ENCODE results near the gene TRIB2.

The TRIB2 gene

DNA sequence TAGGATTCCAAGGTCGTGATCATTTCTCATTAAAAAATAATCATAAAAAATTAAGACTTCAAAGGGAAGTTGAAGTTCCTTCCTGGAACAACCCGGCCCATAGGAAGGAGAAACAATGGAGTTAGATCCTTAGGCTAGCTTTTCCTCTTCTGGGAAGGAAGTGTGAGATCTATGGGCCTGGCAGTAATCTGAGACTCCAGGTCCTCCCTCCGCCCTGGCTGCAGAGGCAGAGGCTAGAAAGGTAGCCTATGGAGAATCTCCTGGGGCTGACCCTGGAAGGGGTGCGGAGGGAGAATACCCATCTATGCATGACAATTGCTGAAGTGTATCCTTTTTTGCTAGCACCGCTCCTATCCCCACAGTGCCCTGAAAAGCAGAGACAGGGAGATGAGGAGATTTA, 37.9 kb downstream of the TRIB2 start:
- no peak for DNase-seq

DNA sequence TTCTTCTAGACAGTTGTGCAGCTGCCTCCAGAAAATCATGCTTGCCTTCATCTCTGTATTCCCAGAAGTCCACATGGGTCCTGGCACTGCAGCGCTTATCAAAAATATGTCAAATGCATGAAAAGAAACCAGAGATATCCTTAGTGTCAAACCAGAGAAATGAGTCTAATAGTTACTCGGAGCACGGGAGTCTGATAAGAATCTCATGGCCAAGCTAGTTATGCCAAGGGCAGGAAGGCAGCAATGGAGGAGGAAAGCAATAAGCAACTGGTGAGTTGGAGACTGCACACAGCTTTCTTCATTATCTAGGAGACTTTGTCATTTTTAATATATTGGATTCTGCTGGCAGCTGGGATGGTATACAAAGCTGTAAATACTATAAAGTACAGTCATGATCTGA, 38.6 kb downstream of the TRIB2 start:
- DNase-seq: no peak

DNA sequence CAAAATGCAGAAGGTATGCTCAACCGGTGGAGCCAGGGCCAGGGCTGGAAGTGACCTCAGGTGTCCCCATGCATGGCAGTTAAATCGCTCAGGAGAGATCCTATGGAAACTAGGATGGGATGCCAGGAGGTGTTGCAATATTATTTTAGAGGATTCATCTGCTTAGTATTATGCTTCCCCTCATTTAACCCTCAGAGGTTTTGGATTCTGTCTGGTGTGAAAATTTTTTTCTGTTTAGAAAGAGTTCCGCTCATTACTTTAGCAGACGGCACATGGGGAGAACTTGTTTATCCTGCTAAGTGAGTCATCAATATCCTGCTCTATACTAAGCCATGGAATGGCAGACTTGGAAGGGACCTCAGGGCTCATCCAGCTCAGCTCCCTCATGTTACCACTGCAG, 42.5 kb downstream of the TRIB2 start:
- no peak for DNase-seq

DNA sequence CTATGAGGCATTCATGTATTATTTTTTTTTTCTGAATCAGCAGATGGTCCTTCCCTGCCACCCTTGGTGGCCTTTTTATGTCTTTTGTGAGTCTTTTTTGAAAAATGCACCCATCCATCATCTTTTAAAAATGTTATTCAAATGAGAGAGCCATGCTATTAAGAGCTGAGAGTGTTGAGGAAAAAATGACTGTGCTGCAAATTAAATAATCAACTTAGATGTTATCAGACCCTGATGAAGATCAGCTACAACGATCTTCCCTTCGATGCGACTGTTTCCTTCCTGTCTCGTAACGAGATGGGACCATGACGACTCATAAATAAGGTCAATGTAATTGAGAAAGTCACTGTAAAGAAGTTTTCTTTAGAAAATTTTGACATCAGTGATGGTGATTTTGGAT, 44.4 kb downstream of the TRIB2 start:
- no peak for DNase-seq

DNA sequence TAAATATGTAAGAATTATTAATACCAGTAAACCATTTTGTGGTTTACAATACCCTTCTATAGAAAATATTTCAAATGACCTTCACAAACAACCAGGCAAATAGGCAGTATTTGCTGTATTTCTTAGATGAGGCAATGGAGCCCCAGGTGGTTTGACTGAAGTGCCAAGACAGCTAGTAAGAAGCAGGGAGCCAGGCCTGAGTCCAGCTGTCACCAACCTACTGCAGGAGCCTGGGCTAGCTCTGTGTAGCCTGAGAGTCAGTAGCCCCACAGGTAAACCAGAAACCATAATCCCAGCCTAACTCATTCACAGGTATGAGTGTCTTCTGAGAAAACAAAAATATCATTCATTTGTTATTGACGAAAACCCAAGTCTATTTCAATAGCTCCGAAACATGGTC, 45.6 kb downstream of the TRIB2 start:
- DNase-seq: no peak

DNA sequence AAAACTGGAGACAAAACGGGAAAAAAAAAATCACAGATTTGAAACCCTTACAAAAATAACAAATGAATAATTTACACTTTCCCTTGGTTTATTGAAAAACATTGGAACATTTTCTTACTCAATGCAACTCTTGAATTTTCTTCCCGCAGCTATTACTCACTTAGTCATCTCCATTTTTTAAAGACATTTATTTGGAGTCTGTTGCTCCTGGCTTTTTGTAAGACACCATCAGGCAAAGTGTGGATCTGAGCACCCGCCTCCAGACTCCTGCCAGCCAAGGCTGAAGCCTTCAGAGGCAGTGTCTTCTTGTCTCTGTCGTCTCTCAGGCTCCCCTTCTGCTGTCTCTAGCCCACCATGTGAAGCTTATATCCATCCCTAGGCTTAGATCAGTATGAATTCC, 46.2 kb downstream of the TRIB2 start:
- DNase-seq: no peak

DNA sequence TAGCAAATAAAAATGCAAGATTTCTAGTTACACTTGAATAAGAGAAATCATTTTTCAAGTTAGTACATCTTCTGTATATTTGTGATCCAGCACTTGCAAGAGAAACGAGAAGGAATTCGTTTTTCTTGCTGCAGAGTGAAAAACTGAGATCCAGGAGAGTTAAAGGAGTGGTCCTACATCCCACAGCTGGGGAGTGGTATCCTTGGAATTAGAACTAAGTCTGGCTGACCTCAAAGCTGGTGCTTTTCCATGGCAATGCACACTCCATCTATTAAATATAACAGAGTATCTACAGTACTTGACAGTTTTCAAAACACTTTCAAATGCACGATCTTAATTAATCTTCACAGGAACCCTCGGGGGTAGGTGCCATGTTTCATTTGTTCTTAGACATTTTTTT, 46.8 kb downstream of the TRIB2 start:
- DNase-seq: no peak

DNA sequence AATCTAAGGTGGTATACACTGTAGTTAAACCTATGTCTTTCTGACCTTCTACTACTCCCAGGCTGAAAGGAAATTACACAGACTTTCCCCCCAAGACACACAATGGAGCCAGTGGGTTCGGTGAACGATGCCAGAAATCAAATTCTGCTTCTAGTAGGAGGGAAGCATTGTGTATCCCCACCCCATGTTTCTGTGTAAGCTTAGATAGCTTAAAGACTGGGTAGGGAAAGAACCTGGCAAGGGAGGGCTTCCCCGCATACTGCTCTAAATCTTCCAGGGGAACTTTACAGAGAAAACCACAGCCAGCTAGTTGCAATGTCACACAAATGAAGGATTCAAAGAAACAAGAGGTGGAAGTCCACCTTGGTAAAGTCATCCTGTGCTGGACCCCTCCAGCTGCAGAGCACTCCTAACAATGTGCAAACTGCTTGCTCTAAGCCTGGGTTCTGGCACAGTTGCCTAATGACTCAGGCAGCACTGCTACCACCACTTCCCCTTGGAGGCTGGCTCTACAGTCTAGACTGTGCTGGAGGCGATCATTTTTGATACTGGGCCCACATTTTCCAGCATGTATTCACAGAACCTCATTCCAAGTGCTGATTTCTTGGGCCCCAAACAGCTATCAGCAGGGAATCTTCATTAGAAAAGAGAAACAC, 47.5 kb downstream of the TRIB2 start:
- DNase-seq: no peak

DNA sequence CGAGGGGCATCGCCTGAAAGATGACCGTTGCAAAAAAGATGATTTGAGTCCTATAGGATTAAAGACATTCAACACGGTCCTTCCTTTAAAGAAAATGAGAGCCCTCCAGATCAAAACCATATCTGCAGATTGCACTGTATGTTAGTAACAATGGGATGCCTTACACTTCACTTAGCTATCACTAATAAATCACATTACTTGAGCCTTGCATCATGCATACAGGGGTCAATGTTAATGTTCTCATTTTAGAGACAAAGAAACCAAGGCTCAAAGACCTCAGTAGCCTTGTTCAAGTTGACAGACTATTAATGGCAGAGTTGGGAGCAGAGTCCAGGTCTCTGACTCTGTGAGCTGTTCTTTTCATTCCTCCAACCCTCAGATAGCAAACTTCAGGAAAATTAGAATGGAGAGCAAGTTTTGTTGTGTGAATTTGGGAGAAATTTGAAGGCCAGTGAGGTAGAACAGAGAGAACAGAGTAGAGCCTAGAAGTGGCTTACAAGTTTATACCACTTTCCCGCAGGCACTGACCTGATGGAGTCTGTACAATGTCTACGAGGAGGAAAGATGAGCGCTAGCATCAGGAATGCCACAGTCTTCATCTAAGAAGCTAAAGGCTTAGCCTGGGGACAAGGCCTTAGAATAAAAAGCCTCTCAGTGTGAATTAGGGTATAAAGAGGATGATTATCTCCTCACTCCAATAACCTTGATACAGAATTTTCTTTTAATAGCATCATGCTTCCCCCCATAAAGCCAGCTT, 48.3 kb downstream of the TRIB2 start:
- no peak for DNase-seq

DNA sequence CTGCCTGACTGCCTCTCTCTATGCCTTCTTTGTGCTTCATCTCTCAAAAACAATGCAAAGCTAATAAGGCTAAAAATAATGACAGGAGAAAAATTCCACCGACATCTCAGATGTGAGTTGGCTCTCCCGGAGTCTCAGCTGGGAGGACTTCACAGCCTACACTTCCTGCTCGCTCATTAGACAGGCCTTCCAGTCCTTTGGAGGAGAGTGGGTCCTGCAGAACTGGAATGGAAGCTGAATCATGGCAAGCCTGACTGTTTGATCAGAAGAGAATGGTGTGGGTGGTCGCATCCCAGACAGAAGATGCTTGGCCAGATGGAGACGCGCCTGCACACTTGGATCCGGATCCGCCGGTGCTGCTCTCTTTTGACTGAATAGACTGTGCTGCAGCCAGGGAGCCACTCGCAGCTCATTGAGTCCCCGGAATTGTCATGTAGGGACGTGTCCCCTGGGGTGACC, 49.7 kb downstream of the TRIB2 start:
- DNase-seq: no peak

DNA sequence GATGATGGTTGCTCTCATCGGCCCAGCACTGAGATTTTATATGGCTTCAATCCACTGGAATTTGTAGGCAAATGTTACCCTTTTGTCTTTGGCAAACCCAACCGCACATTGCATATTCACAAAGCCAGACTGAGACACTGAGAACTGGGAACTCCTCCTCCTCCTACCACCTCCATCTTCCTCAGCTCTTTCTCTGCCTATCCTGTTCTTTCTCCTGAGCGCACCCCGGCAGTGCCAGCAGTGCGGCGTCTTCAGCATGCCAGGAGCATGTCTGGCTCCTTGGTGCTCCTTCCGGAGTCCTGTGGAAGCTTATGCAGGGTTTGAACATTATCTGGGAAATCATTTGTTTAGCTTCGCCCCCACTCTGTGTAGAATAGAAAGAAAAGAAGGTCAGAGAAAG, 50.8 kb downstream of the TRIB2 start:
- DNase-seq: no peak

DNA sequence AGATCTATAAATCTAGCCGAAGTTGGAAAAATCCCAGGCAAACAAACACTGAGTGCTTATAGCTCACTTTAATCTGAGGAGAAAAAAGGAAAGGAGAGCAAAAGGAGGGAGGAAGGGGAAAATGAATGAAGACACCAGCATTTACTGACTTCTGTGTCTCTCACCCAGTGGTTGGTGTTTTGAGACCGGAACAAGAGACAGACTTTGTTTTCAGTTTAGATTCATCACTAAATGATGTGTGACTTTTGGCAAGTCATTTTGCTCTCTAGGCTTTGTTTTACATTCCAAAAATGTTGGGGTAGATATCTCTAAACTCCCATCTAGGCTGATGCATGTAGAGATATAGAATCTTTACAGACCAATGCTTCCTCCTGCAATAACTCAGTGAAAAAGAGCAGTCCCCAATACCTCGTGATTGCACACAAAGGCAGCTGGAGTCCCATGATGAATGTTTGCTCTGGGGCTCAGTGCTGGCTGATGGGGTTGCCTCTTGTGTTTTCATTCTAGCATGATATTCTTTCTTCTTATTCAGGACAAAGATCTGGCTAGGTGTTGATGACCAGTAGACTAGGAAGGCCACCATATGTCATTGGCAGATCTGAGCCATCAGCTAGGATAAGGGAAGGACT, 51.4 kb downstream of the TRIB2 start:
- no peak for DNase-seq

DNA sequence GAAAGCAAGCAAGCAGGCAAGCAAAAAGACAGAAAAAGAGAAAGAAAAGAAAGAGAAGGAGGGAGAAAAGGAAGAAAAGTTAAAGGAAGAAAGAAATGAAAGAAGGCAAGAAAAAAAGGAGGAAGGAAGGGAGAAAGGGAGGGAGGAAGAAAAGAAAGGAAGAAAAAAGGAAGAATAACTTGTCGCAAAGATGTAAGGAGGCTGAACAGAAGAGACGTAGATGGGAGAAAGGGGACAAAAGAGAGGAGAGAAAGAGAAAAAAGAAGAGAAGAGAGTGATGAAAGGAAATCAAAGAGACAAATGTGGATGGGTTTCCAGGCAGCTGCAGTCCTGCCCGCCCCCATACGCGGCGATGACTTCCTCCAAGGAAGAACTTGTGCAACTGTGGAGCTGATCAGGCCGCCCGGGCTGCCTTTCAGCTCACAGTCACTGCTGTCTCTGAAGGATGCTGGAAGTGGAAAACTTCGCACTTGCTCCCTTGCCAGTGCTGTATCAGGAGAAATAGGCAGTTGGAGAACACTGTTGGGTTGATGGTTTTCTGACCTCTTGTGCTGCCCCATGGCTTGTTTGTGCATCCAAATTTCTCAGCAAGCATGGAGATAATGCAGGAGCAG, 52.9 kb downstream of the TRIB2 start:
- DNase-seq: no peak

DNA sequence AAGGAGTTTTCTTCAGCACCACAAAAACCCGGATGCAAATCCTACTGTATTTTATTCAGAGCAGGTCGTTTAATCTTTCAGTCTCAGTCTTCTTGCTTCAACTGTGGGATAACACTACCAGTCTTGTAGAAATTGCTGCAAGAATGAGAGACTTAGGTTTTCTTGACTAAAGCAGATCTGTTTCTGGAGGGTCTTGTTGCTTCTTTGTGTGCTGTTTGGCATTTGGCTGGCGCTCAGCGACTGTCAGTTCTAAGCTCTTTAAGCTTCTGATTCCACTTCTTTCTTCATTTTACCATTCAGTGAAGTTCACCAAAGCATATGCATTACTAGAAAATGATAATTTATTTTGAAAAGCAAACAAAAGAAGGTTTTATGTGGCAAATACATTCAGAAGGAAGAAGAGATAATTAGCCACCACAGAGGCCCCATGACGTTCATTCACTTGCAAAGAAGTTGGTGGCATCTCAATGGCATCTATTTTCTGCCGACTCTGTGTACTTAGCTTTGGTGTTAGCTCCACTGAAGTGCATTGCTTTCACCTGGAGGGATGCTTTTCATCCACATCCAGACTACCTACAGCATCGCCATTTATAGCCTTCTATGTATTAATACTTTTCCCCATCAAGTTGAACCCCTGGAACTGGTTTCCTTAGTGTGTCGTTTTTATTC, 53.7 kb downstream of the TRIB2 start:
- no peak for DNase-seq

DNA sequence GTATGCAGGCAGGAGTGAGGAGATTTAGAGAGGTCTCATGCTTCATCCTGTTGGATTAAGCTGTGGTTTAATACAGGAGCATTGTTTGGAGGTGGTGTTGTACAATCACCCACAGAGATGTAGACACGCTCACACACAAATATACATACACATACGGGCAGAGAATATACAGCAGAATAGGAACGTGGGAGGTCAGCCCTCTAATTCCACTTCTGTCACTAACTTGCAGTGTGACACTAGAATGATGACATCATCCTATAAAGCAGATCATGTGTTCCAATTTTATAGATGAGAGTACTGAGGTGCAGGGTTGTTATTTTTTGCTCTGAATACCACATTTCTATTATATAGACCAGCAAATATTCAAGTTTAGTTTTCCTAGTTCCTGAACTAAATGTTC, 54.4 kb downstream of the TRIB2 start:
- no peak for DNase-seq

DNA sequence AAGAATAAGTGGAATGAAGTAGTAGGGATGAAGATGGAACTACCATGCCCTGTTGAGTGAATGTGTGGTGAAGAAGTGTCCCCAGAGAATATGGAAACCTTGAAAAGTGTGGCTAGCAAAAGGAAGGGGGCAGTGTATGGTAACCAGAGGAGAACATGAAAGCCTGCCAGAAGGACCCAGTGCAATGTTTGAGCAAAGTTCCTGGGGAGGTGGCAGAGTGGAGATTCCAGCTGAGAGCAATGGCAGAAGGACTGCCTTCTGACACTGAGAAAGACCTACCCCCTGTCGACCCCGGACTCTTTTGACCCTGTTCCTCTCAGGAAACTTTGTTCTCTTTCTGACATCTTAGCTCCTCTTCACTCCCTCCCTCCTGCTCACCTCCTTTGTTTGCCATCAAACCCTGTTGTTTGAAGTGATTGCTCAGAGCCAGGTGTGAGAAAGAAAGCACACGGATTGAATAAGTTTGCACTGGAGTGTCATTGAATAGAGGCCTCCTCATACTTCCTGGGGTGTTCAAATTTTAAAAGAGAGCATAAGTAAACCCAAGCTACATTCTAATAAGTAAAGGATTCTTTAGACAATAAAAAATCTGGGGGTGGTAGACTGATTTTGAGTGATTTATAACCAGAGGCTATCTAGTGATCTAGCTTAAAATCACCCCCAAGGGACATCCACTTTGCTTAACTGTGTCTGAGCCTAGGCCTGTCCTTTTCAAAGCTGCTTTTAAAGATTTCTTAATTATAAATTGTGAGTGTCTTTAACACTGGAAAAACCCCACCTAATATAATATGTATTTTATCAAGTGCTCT, 57.1 kb downstream of the TRIB2 start:
- DNase-seq: no peak

DNA sequence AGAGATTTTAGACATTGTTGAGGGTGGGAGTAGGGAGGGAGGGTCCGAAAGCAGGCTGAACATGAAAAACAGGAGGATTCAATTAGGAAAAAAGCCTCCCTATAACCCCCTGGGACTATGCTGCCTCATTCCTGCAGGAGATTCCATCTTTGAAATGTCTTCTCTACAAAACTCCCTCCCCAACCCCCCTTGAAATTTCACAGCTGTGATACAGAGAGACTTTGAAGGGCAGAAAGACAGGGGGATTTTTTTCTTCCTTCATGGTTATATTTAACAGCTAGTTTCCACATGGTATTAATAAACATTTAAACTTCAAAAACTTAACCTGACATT, 57.6 kb downstream of the TRIB2 start:
- DNase-seq: no peak

DNA sequence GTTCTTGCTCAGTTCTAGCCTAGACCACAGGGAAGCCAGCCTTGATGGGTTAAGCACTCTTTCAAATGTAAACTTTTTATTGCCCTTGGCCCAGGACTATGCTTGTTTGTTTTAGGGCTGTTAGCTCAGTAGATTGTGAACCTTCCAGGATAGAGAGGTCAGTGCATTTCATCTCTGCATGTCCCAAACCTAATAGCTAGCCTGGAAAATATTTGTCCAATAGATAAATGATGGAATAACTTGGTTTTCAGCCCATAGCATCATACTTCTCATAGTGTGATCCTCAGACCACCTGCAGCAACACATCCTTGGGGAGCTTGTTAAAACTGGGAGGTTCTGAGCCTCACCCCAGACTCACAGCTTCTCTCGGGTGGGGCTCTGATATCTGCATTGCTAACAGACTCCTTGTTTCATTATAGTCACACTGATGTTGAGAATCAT, 59.8 kb downstream of the TRIB2 start:
- DNase-seq: no peak

DNA sequence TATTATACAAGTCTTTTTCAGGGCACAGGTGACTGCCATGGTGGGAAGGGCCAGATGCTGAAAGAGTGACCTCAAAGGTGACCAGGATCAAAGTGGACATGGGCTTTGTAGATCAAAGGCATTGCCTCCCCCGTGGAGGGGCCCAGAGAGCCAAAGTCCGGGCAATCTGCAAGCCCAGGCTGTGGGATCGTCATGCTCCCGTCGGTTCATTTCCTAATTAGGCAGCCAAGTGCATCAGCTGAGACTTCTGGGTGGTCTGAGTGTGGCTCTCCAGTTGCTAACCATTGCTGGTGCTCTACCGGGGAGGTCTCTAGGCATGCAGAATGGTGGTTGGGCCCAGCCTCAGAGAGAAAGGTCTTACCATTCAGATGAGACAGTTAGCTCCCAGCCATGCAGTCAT, 61.6 kb downstream of the TRIB2 start:
- no peak for DNase-seq

DNA sequence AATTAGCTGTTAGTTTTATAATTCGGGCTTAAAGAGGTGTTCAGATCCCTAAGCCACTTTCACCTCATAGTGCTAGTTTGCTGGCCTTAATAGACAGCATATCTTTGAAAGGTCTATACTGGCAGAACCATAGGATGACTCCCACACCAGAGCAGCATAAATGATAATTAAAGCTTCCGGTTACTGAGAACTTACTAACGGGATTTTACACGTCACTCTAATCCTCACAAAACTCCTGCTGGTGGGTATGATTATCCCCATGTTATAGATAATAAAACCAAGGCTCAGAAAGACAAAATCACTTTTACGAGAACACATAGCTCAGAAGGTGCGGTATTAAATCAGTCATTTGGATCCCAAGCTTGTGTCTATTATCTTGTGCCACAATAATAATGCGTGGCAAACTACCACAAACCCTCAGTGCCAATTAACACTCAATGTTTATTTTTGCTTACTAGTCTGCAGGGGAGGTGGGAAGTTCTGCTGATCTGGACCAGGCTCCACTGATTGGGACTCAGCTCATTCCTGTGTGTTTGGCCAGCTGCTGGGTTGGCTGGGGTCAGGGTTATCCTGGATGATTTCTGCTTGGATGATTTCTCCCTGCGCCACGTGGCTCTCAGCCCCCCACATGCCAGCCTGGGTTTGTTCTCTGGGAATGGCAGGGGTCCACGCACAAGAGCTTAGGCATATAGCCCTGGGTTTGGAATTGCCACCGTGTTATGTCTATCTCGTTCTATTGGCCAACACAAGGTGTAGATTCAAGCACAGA, 62.3 kb downstream of the TRIB2 start:
- no peak for DNase-seq

DNA sequence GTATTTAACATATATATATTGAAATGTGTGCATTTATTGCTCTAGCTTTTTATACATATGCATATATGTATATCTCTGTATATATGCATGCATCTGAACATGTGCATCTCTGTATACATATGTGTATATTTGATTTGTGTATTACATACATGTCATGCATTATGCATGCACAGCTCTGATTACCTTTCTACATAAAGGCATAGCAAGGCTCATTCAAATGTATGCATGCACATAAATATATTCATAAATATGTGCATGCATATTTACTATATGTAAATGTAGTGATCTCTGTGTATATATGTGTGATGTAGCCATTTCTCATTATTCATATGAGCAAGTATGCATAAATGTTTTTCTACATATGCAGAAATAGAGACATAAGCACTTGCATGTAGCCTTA, 64.6 kb downstream of the TRIB2 start:
- DNase-seq: no peak

All from cortex of kidney (tissue), 1 donor.